G401 (cell line): ENCODE measurements around the gene ARHGAP26. TPM values are rescaled to one million over a fixed set of nuclear protein-coding genes. Genes with fewer than 3 reads are reported as not detected.

Source experiments
- DNase-seq: peaks from one replicate; pipeline ENCODE4 v3.0.0-alpha.2; 2015; ENCODE audit warnings: low spot score
- in situ Hi-C: cut with HindIII; loops from 2 replicates; pipeline ENCODE4 v1.10.0; 2016; ENCODE audit warnings: low sequenced_read_pairs, mixed read lengths
- total RNA-seq: library from RNA; depleted of rRNA; stranded (reverse); fragments of >200 nt; shearing (Covaris generic); gene quantifications from 2 replicates; pipeline ENCODE4 v1.2.3, GENCODE V29; 2014

ARHGAP26 gene
- total RNA-seq, 1 experiment from 2014 or later: not detected

- in situ Hi-C loops: no loop called here
- DNase-seq: peak; percentile 88
Measured at GRCh38 chr5:142860270-142860669, 90.1 kb downstream of the ARHGAP26 start.

- in situ Hi-C loops: no loop called here
- DNase-seq: no peak
Measured at GRCh38 chr5:142861011-142861410, 90.8 kb downstream of the ARHGAP26 start.

- no peak for DNase-seq
- in situ Hi-C loops: no loop called here
Measured at GRCh38 chr5:142862594-142862993, 92.4 kb downstream of the ARHGAP26 start.

GRCh38 chr5:142863856-142864255, 93.7 kb downstream of the ARHGAP26 start:
- in situ Hi-C loops: no loop called here

GRCh38 chr5:142864290-142865260, 94.4 kb downstream of the ARHGAP26 start:
- no peak for DNase-seq
- in situ Hi-C loops: no loop called here

More at GRCh38 chr5:142863856-142864255, 93.7 kb downstream of the ARHGAP26 start:
- DNase-seq: no peak

- DNase-seq: no peak
- in situ Hi-C loops: no loop called here
Measured at GRCh38 chr5:142865631-142866030, 95.5 kb downstream of the ARHGAP26 start.

- in situ Hi-C loops: no loop called here
- peak; percentile 88 for DNase-seq
Measured at GRCh38 chr5:142866563-142867275, 96.5 kb downstream of the ARHGAP26 start.

- peak; percentile 50 for DNase-seq
- in situ Hi-C loops: no loop called here
Measured at GRCh38 chr5:142869886-142870285, 99.7 kb downstream of the ARHGAP26 start.

GRCh38 chr5:142870532-142871362, 100.6 kb downstream of the ARHGAP26 start:
- peak; percentile 57 for DNase-seq
- in situ Hi-C loops: no loop called here

- DNase-seq: peak; percentile 55
- in situ Hi-C loops: no loop called here
Measured at GRCh38 chr5:142871363-142872193, 101.4 kb downstream of the ARHGAP26 start.

GRCh38 chr5:142872217-142872616, 102.0 kb downstream of the ARHGAP26 start:
- in situ Hi-C loops: no loop called here
- no peak for DNase-seq

GRCh38 chr5:142872795-142873194, 102.6 kb downstream of the ARHGAP26 start:
- in situ Hi-C loops: no loop called here
- no peak for DNase-seq

- no peak for DNase-seq
- in situ Hi-C loops: no loop called here
Measured at GRCh38 chr5:142873831-142874230, 103.7 kb downstream of the ARHGAP26 start.

GRCh38 chr5:142874540-142874939, 104.4 kb downstream of the ARHGAP26 start:
- peak; percentile 60 for DNase-seq
- in situ Hi-C loops: no loop called here

- in situ Hi-C loops: no loop called here
- DNase-seq: no peak
Measured at GRCh38 chr5:142875936-142876335, 105.8 kb downstream of the ARHGAP26 start.

GRCh38 chr5:142876817-142877216, 106.6 kb downstream of the ARHGAP26 start:
- in situ Hi-C loops: no loop called here
- DNase-seq: no peak

GRCh38 chr5:142878111-142878510, 107.9 kb downstream of the ARHGAP26 start:
- in situ Hi-C loops: no loop called here
- no peak for DNase-seq

GRCh38 chr5:142878638-142879037, 108.5 kb downstream of the ARHGAP26 start:
- DNase-seq: peak; percentile 92
- in situ Hi-C loops: no loop called here
